OCI-M1 (cell line): ENCODE results near the gene SPCS1.
"Not testable (repeated sequence)": the region's sequence is repeated elsewhere in the genome, so short reads cannot be mapped to it uniquely, and the experiment has no call there.

ENCODE experiments used
- DNase-seq: peaks from one replicate; lab custom pipeline; 2025; lab: John Stamatoyannopoulos, UW

Gene SPCS1

GRCh38 chr3:52705688-52706686, at the start of gene SPCS1, which contains the start of gene GLT8D1:
TSS of gene SPCS1 (plus strand) at chr3:52706106. CDS start at chr3:52706247, 141 bp downstream.
TSS of gene GLT8D1 (minus strand) at chr3:52705791. CDS start at chr3:52700460, 5,331 bp downstream.
- peak; percentile 91 for DNase-seq

- no peak for DNase-seq
These were observed 45.9 kb upstream of the SPCS1 start for GRCh38 chr3:52660046-52660445.

GRCh38 chr3:52663098-52663497, 42.8 kb upstream of the SPCS1 start:
- DNase-seq = no peak

GRCh38 chr3:52670621-52671521, 35.0 kb upstream of the SPCS1 start:
- peak; percentile 95 for DNase-seq

- no peak for DNase-seq
These were observed 34.2 kb upstream of the SPCS1 start for GRCh38 chr3:52671676-52672075.

- DNase-seq = not testable (repeated sequence)
These were observed 29.7 kb upstream of the SPCS1 start for GRCh38 chr3:52676201-52676600.

- peak; percentile 62 for DNase-seq
These were observed 27.4 kb upstream of the SPCS1 start for GRCh38 chr3:52678265-52679198.

GRCh38 chr3:52679199-52679538, 26.7 kb upstream of the SPCS1 start:
- peak; percentile 62 for DNase-seq

GRCh38 chr3:52679811-52680210, 26.1 kb upstream of the SPCS1 start:
- DNase-seq = peak; percentile 70

GRCh38 chr3:52681596-52681995, 24.3 kb upstream of the SPCS1 start:
- no peak for DNase-seq

- DNase-seq = peak; percentile 93
These were observed 23.9 kb upstream of the SPCS1 start for GRCh38 chr3:52682016-52682415.

- DNase-seq = peak; percentile 38
These were observed 22.3 kb upstream of the SPCS1 start for GRCh38 chr3:52683611-52684010.

GRCh38 chr3:52684184-52684583, 21.7 kb upstream of the SPCS1 start:
- peak; percentile 45 for DNase-seq

- peak; percentile 91 for DNase-seq
These were observed 20.6 kb upstream of the SPCS1 start for GRCh38 chr3:52685285-52685708.

- DNase-seq = peak; percentile 97
These were observed 19.9 kb upstream of the SPCS1 start, which contains the start of the genes GNL3 and PBRM1 for GRCh38 chr3:52685709-52686691. TSS of gene GNL3 (plus strand) at chr3:52686032. CDS start at chr3:52686093, 61 bp downstream. TSS of gene PBRM1 (minus strand) at chr3:52685913.

GRCh38 chr3:52688266-52688665, 17.6 kb upstream of the SPCS1 start:
- no peak for DNase-seq

- DNase-seq = no peak
These were observed 16.8 kb upstream of the SPCS1 start for GRCh38 chr3:52689151-52689550.

GRCh38 chr3:52690560-52690959, 15.3 kb upstream of the SPCS1 start:
- no peak for DNase-seq

GRCh38 chr3:52693071-52693470, 12.8 kb upstream of the SPCS1 start:
- no peak for DNase-seq
